GM12878 (cell line): Measurements from ENCODE around the gene FZD8. TPM values are rescaled to one million over a fixed set of nuclear protein-coding genes. Genes with fewer than 3 reads are reported as not detected.
A peak's percentile ranks its signal among the peaks of the same experiment; 100 is the strongest.

Source experiments
- ATAC-seq: fragments of 200-7000 bp; cut with Tn5 transposase; 3 replicates; pipeline ENCODE4 v1.9.1; 2020; ENCODE audit warnings: mild to moderate bottlenecking, moderate library complexity
- BruUV-seq: library from RNA; stranded (reverse); fragments of 400-500 nt; replicated peaks from 2 replicates; lab custom pipeline; 2021; lab: Mats Ljungman, UMichigan
- CTCF ChIA-PET: fragments of 300-600 bp; sonication (Branson Sonifier 250); formaldehyde crosslinking; extraction: SDS; loops from one replicate; lab custom pipeline; 2021; ENCODE audit warnings: inconsistent platforms; lab: Yijun Ruan, JAX
- POLR2A ChIA-PET: fragments of 350-600 bp; formaldehyde crosslinking; extraction: SDS; loops from one replicate; lab custom pipeline; 2021; ENCODE audit warnings: inconsistent platforms; lab: Charles Lee
- RAD21 ChIA-PET: fragments of 300-600 bp; sonication (Branson Sonifier 250); formaldehyde crosslinking; loops from one replicate; lab custom pipeline; 2023; ENCODE audit warnings: antibody characterized with exemption; ENCODE audit not compliant: unreplicated experiment; lab: Charles Lee
- SMC1A ChIA-PET: fragments of 300-600 bp; sonication (Branson Sonifier 250); formaldehyde crosslinking; loops from one replicate; lab custom pipeline; 2023; ENCODE audit not compliant: unreplicated experiment, uncharacterized antibody; lab: Charles Lee
- DNase-seq: peaks from one replicate; pipeline ENCODE4 v3.0.0-alpha.2; 2011; ENCODE audit warnings: low read depth, low spot score
- FAIRE-seq: peaks from 3 replicates; lab custom pipeline; 2011; peaks lifted over from hg19 to GRCh38; lab: Jason Lieb, UNC
- H2AFZ ChIP-seq: 2 replicates; pipeline ENCODE4 v1.6.0; 2011; ENCODE audit warnings: low read depth, low read length, control low read depth; ENCODE audit not compliant: control insufficient read depth
- H3K27ac ChIP-seq: 2 replicates; pipeline ENCODE4 v1.5.1; 2011; ENCODE audit warnings: control low read depth; ENCODE audit not compliant: control insufficient read depth, insufficient read depth
- H3K27me3 ChIP-seq, 2 experiments: replicated peaks in 1 of 2; 2 replicates each; pipeline versions ENCODE4 v1.6.0 to v1.6.1; 2011; ENCODE audit warnings: low read length in 1 of 2; ENCODE audit not compliant: control insufficient read depth in 2 of 2, insufficient read depth in 2 of 2
- H3K36me3 ChIP-seq, 2 experiments: 2 replicates each; pipeline ENCODE4 v1.5.1; 2011; ENCODE audit warnings: low read length in 1 of 2; ENCODE audit not compliant: control insufficient read depth in 2 of 2, insufficient read depth in 2 of 2
- H3K4me1 ChIP-seq: 2 replicates; pipeline ENCODE4 v1.6.1; 2011; ENCODE audit warnings: mild to moderate bottlenecking, low read length, moderate library complexity, mixed read lengths; ENCODE audit not compliant: control insufficient read depth, insufficient read depth
- H3K4me2 ChIP-seq: 2 replicates; pipeline ENCODE4 v1.6.0; 2011; ENCODE audit warnings: control low read depth; ENCODE audit not compliant: control insufficient read depth, insufficient read depth
- H3K4me3 ChIP-seq: fragments of 200-600 bp; sonication (generic); 2 replicates; pipeline ENCODE4 v1.5.1; 2016
- H3K79me2 ChIP-seq: 2 replicates; pipeline ENCODE4 v1.6.0; 2011; ENCODE audit warnings: low read length; ENCODE audit not compliant: control insufficient read depth, insufficient read depth
- H3K9ac ChIP-seq: 2 replicates; pipeline ENCODE4 v1.8.0; 2011; ENCODE audit warnings: low read length, control low read depth, mixed read lengths; ENCODE audit not compliant: control insufficient read depth, insufficient read depth
- H3K9me3 ChIP-seq: replicated peaks from 3 replicates; pipeline ENCODE4 v1.5.1; 2011; ENCODE audit warnings: mild to moderate bottlenecking, low read length; ENCODE audit not compliant: control insufficient read depth, insufficient read depth
- H4K20me1 ChIP-seq: 2 replicates; pipeline ENCODE4 v1.6.0; 2011; ENCODE audit not compliant: control insufficient read depth, insufficient read depth
- CREB1 ChIP-seq: IDR thresholded peaks from 2 replicates; pipeline ENCODE4 v1.6.1; 2012; ENCODE audit warnings: low read depth, mild to moderate bottlenecking, inconsistent platforms
- EGR1 ChIP-seq, 2 experiments: IDR thresholded peaks; 1 replicate in 1 of 2; 2 replicates in 1 of 2; pipeline ENCODE4 v1.6.1; 2011 to 2012; ENCODE audit warnings: low read depth in 2 of 2, low read length in 2 of 2, borderline replicate concordance in 1 of 2, mild to moderate bottlenecking in 1 of 2, moderate library complexity in 1 of 2
- HDGF ChIP-seq: fragments of 450-650 bp; IDR thresholded peaks from 2 replicates; pipeline ENCODE4 v1.6.1; 2016; ENCODE audit warnings: antibody characterized with exemption
- IKZF2 ChIP-seq, 2 experiments: fragments of 450-650 bp; IDR thresholded peaks; 2 replicates each; pipeline ENCODE4 v1.6.1; 2017; ENCODE audit warnings: mild to moderate bottlenecking in 2 of 2, moderate library complexity in 2 of 2
- JUNB ChIP-seq: IDR thresholded peaks from 2 replicates; pipeline ENCODE4 v1.6.1; 2016; ENCODE audit warnings: antibody characterized with exemption, mild to moderate bottlenecking
- LARP7 ChIP-seq: fragments of 450-650 bp; IDR thresholded peaks from 2 replicates; pipeline ENCODE4 v1.6.1; 2017; ENCODE audit warnings: mild to moderate bottlenecking
- MYB ChIP-seq: fragments of 150-350 bp; IDR thresholded peaks from 2 replicates; pipeline ENCODE4 v1.6.1; 2014; ENCODE audit warnings: mild to moderate bottlenecking, low read depth, low read length, borderline replicate concordance
- SIN3A ChIP-seq: IDR thresholded peaks from 2 replicates; pipeline ENCODE4 v1.6.1; 2012; ENCODE audit warnings: low read depth, low read length, improper control_type of control experiment
- SMC3 ChIP-seq: IDR thresholded peaks from 2 replicates; pipeline ENCODE4 v1.6.1; 2011; ENCODE audit warnings: low read length, improper control_type of control experiment, borderline replicate concordance
- TBL1XR1 ChIP-seq: IDR thresholded peaks from 2 replicates; pipeline ENCODE4 v1.6.1; 2012; ENCODE audit warnings: low read depth, low read length, improper control_type of control experiment
- ZNF274 ChIP-seq: IDR thresholded peaks from one replicate; pipeline ENCODE4 v1.8.0; 2011; ENCODE audit not compliant: insufficient read length, insufficient read depth
- WGBS: methylation state at CpG from one replicate; pipeline ENCODE4 v1.1.6; 2016; ENCODE audit warnings: low lambda C conversion rate; ENCODE audit not compliant: insufficient replicate concordance, insufficient coverage; ENCODE audit errors: missing lambda C conversion rate; 5-methylcytosine and 5-hydroxymethylcytosine counted together
- in situ Hi-C: fragments of 300-500 bp; cut with MboI; formaldehyde crosslinking; loops from 9 replicates; pipeline ENCODE4 v1.14.3; 2018; ENCODE audit warnings: mixed read lengths
- intact Hi-C: fragments of 100-400 bp; cut with micrococcal nuclease; formaldehyde crosslinking; loops from one replicate; pipeline ENCODE4 v1.14.2; 2022; ENCODE audit not compliant: unreplicated experiment
- polyA plus RNA-seq, 11 experiments: library from polyadenylated mRNA; depleted of rRNA in 4 of 11; unstranded in 6 of 11; stranded (reverse) in 5 of 11; fragments of >200 nt; fragmentation: Nextera tagmentation in 4 of 11; fragmentation: Illumina TruSeq in 1 of 11; extraction: Ambion mirVana in 4 of 11; extraction: Trizol in 1 of 11; gene quantifications; 1 replicate in 1 of 11; 2 replicates in 10 of 11; pipeline versions ENCODE4 v1.2.1 to v1.2.3, GENCODE V29; 2011 to 2016; ENCODE audit warnings: inconsistent platforms in 2 of 11, missing spikeins in 2 of 11, low read depth in 1 of 11
- total RNA-seq, 4 experiments: library from RNA; depleted of rRNA in 3 of 4; stranded (reverse); fragments of >200 nt in 3 of 4; fragmentation: Illumina TruSeq in 1 of 4; extraction: Trizol in 1 of 4; gene quantifications; 2 replicates each; pipeline versions ENCODE4 v1.2.1 to v1.2.3, GENCODE V29; 2013 to 2021
- TF ChIP-seq, protein P1 (sequence below): fragments of 450-650 bp; IDR thresholded peaks from 2 replicates; pipeline ENCODE4 v1.6.1; 2017; ENCODE audit warnings: antibody characterized with exemption, mild to moderate bottlenecking, moderate library complexity
- TF ChIP-seq, protein P2 (sequence below): IDR thresholded peaks from 2 replicates; pipeline ENCODE4 v1.6.1; 2011; ENCODE audit warnings: low read depth, low read length, improper control_type of control experiment, borderline replicate concordance

Gene FZD8
- total and polyA plus RNA-seq, 10 of the 15 experiments (the other 5 are each of a cell fraction or from before 2014, with no cell fraction given), result 0.03 to 0.72 (median 0.10) TPM; not detected in 3

DNA sequence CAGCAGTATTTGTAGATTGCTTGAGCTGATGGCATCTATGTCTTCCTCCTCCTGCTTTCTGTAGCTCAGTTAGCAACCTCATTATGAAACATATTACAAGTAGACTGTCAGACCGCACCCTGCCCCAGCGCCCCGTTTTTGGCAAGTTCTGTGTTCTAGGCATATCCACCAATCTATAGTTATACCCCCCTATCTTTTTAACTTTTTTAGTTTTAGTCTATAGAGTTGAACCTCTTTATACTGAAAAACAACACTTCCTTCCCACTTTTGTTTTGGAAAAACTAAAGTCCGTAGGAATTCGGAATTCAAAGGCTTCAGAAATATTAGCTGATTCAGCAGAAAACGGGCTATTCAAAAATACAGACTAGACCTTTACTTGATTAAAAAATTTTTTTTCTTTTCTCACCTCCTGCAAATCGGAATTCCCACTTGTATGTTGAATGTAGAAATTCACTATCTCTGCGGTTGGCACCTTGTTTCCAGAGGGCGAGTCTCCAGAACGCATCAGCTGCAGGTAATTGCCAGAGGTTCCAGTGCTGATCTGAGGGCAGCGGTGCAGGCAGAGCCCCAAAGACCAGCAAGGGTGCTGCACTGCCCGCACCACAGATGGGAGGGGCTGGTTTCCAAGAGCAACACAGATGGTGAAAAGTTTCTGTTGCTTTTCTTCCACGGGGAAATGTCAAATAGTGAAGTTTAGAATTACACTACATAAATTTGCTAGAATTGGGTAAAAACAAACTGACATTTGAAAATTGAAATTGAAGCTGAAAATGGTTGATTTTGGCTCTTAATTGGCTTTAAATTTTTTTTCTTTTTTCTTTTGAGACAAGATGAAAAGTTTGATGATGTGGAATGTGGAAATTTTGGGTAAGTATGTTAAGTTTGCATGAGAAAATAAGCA lies 2.2 kb upstream of the FZD8 start:
- FAIRE-seq (no peak), DNase-seq (no peak), ATAC-seq (no peak)
- Histone ChIP-seq H3K36me3 (no peaks in the 10 kb centered on the region), H3K4me1 (0 out of 2 replicates have a peak, but pooled peaks cover 3% of the 10 kb centered on the region), H3K9me3 (no peaks in the 10 kb centered on the region; the same call in 2 of the 3 replicates), H3K9ac (no peak overlapping the region), H3K27ac (no peak overlapping the region), H3K4me2 (peak overlapping the region; percentile 77; the same call in 1 of the 2 replicates), H4K20me1 (no peaks in the 10 kb centered on the region), H3K79me2 (no peaks in the 10 kb centered on the region), H3K27me3 (peaks cover 0 to 8% of the 10 kb centered on the region in 2 experiments), H3K4me3 (no peak overlapping the region), H2AFZ (no peak overlapping the region; the same call in 1 of the 2 replicates)
- BruUV-seq, result no TSS peak
- TF ChIP-seq, protein P1, sequence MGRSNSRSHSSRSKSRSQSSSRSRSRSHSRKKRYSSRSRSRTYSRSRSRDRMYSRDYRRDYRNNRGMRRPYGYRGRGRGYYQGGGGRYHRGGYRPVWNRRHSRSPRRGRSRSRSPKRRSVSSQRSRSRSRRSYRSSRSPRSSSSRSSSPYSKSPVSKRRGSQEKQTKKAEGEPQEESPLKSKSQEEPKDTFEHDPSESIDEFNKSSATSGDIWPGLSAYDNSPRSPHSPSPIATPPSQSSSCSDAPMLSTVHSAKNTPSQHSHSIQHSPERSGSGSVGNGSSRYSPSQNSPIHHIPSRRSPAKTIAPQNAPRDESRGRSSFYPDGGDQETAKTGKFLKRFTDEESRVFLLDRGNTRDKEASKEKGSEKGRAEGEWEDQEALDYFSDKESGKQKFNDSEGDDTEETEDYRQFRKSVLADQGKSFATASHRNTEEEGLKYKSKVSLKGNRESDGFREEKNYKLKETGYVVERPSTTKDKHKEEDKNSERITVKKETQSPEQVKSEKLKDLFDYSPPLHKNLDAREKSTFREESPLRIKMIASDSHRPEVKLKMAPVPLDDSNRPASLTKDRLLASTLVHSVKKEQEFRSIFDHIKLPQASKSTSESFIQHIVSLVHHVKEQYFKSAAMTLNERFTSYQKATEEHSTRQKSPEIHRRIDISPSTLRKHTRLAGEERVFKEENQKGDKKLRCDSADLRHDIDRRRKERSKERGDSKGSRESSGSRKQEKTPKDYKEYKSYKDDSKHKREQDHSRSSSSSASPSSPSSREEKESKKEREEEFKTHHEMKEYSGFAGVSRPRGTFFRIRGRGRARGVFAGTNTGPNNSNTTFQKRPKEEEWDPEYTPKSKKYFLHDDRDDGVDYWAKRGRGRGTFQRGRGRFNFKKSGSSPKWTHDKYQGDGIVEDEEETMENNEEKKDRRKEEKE, result no peak
- TF ChIP-seq HDGF (no peak), TBL1XR1 (no peak), MYB (no peak), SMC3 (no peak), IKZF2 (IDR thresholded peaks at IDR 0.05) (no peak), ZNF274 (no peak), EGR1 (IDR thresholded peaks at IDR 0.05; ENCODE audit: borderline replicate concordance in 1 of 2, low read depth in 2 of 2, low read length in 2 of 2) (no peak), SIN3A (no peak), CREB1 (no peak), JUNB (no peak), LARP7 (no peak)
- TF ChIP-seq, protein P2, sequence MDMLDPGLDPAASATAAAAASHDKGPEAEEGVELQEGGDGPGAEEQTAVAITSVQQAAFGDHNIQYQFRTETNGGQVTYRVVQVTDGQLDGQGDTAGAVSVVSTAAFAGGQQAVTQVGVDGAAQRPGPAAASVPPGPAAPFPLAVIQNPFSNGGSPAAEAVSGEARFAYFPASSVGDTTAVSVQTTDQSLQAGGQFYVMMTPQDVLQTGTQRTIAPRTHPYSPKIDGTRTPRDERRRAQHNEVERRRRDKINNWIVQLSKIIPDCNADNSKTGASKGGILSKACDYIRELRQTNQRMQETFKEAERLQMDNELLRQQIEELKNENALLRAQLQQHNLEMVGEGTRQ, result no peak
- 26% methylated on average over 13 of the region's 13 CpGs for WGBS
- ChIA-PET POLR2A (no interaction called here), SMC1A (interaction anchor here (0.7 to 0.9 kb wide), 3 partner anchors 13 to 136 kb away, joined by 3 to 4 read pairs (median 3); no protein-coding TSS in a partner anchor), RAD21 (no interaction called here), CTCF (interaction anchor here (1.0 to 2.0 kb wide), 3 partner anchors 8 to 1228 kb away, joined by 3 to 9 read pairs (median 3); no protein-coding TSS in a partner anchor)
- intact Hi-C loops, result no loop called here
- in situ Hi-C loops, result no loop called here
